HepG2 (cell line): ENCODE results near the gene PMM2. TPM values are rescaled to one million over a fixed set of nuclear protein-coding genes. Genes with fewer than 3 reads are reported as not detected.
A peak's percentile ranks its signal among the peaks of the same experiment; 100 is the strongest.

ENCODE experiments used
- CCDC6 ChIP-seq: sonication (generic); formaldehyde crosslinking; IDR thresholded peaks from 2 replicates; pipeline ENCODE4 v1.8.1; 2022; ENCODE audit warnings: mild to moderate bottlenecking, missing genetic modification reagents, moderate library complexity
- CHCHD3 ChIP-seq: sonication (generic); formaldehyde crosslinking; IDR thresholded peaks from 2 replicates; pipeline ENCODE4 v1.8.0; 2022; ENCODE audit warnings: mild to moderate bottlenecking, missing genetic modification reagents, moderate library complexity
- GTF3A ChIP-seq: sonication (generic); formaldehyde crosslinking; conservative IDR thresholded peaks from 2 replicates; pipeline ENCODE4 v1.4.0; 2020; ENCODE audit warnings: mild to moderate bottlenecking, missing genetic modification reagents
- JARID2 ChIP-seq: sonication (generic); formaldehyde crosslinking; IDR thresholded peaks from 2 replicates; pipeline ENCODE4 v1.8.1; 2023; ENCODE audit warnings: missing genetic modification reagents, inconsistent platforms; ENCODE audit not compliant: insufficient replicate concordance
- KDM1A ChIP-seq: IDR thresholded peaks from 2 replicates; pipeline ENCODE4 v1.6.1; 2016; ENCODE audit warnings: missing compliant biosample characterization
- MATR3 ChIP-seq: sonication (generic); formaldehyde crosslinking; IDR thresholded peaks from 2 replicates; pipeline ENCODE4 v1.4.0; 2020; ENCODE audit warnings: missing genetic modification reagents
- NFE2L1 ChIP-seq: sonication (generic); formaldehyde crosslinking; IDR thresholded peaks from 2 replicates; pipeline ENCODE4 v1.4.0; 2020; ENCODE audit warnings: missing genetic modification reagents, mild to moderate bottlenecking, borderline replicate concordance
- PRPF4 ChIP-seq: fragments of 200-400 bp; formaldehyde crosslinking; IDR thresholded peaks from 2 replicates; pipeline ENCODE4 v1.6.1; 2016; ENCODE audit warnings: low read length, low read depth; ENCODE audit not compliant: poor library complexity, severe bottlenecking
- SIX1 ChIP-seq: sonication (generic); formaldehyde crosslinking; IDR thresholded peaks from 2 replicates; pipeline ENCODE4 v1.4.0; 2020; ENCODE audit warnings: missing genetic modification reagents, borderline replicate concordance
- SMAD1 ChIP-seq: sonication (generic); formaldehyde crosslinking; IDR thresholded peaks from 2 replicates; pipeline ENCODE4 v1.4.0; 2020; ENCODE audit warnings: missing genetic modification reagents, low read depth, mild to moderate bottlenecking, borderline replicate concordance
- SMAD3 ChIP-seq: sonication (generic); formaldehyde crosslinking; IDR thresholded peaks from 2 replicates; pipeline ENCODE4 v1.4.0; 2020; ENCODE audit warnings: missing genetic modification reagents
- TGIF2 ChIP-seq: IDR thresholded peaks from 2 replicates; pipeline ENCODE4 v1.6.1; 2016; ENCODE audit warnings: control low read depth, missing compliant biosample characterization
- ZEB1 ChIP-seq: IDR thresholded peaks from 2 replicates; pipeline ENCODE4 v1.6.1; 2012; ENCODE audit warnings: mild to moderate bottlenecking, low read depth, inconsistent platforms; ENCODE audit not compliant: insufficient replicate concordance
- ZNF607 ChIP-seq: sonication (generic); formaldehyde crosslinking; IDR thresholded peaks from 2 replicates; pipeline ENCODE4 v1.5.1; 2020; ENCODE audit warnings: missing genetic modification reagents, mild to moderate bottlenecking, borderline replicate concordance
- polyA plus RNA-seq, 8 experiments: library from polyadenylated mRNA; depleted of rRNA in 3 of 8; stranded (reverse) in 7 of 8; unstranded in 1 of 8; fragments of >200 nt; fragmentation: Illumina TruSeq in 4 of 8; extraction: Trizol in 4 of 8; gene quantifications; 2 replicates each; pipeline versions ENCODE4 v1.2.1 to v1.2.3, GENCODE V29; 2011 to 2016; ENCODE audit warnings: low read depth in 4 of 8, missing spikeins in 1 of 8, mixed read lengths in 1 of 8; ENCODE audit not compliant: insufficient read depth in 1 of 8
- total RNA-seq, 5 experiments: library from RNA; depleted of rRNA; stranded (reverse); fragments of >200 nt; fragmentation: Illumina TruSeq; extraction: Trizol; gene quantifications; 2 replicates each; pipeline ENCODE4 v1.2.3, GENCODE V29; 2016; ENCODE audit warnings: low read depth in 1 of 5
- TF ChIP-seq, protein P1 (sequence below): sonication (generic); formaldehyde crosslinking; IDR thresholded peaks from 2 replicates; pipeline ENCODE4 v1.9.0; 2021; ENCODE audit warnings: missing genetic modification reagents, borderline replicate concordance
- TF ChIP-seq, protein P2 (sequence below): sonication (generic); formaldehyde crosslinking; IDR thresholded peaks from 2 replicates; pipeline ENCODE4 v1.5.1; 2020; ENCODE audit warnings: mild to moderate bottlenecking, missing genetic modification reagents, borderline replicate concordance
- TF ChIP-seq, protein P3 (sequence below): IDR thresholded peaks from 2 replicates; pipeline ENCODE4 v1.6.1; 2016; ENCODE audit warnings: low read depth, missing genetic modification reagents, missing compliant biosample characterization
- TF ChIP-seq, protein P4 (sequence below): sonication (generic); formaldehyde crosslinking; IDR thresholded peaks from 2 replicates; pipeline ENCODE4 v1.8.0; 2022; ENCODE audit warnings: missing genetic modification reagents, low read depth, mild to moderate bottlenecking, borderline replicate concordance
- TF ChIP-seq, protein P5 (sequence below): sonication (generic); formaldehyde crosslinking; IDR thresholded peaks from 2 replicates; pipeline ENCODE4 v1.5.0; 2020; ENCODE audit warnings: missing genetic modification reagents, mild to moderate bottlenecking, borderline replicate concordance

Gene PMM2
- total and polyA plus RNA-seq, 2 of the 13 experiments (the other 11 are each of a cell fraction or from before 2014, with no cell fraction given), result 52.2 to 93.7 TPM

DNA sequence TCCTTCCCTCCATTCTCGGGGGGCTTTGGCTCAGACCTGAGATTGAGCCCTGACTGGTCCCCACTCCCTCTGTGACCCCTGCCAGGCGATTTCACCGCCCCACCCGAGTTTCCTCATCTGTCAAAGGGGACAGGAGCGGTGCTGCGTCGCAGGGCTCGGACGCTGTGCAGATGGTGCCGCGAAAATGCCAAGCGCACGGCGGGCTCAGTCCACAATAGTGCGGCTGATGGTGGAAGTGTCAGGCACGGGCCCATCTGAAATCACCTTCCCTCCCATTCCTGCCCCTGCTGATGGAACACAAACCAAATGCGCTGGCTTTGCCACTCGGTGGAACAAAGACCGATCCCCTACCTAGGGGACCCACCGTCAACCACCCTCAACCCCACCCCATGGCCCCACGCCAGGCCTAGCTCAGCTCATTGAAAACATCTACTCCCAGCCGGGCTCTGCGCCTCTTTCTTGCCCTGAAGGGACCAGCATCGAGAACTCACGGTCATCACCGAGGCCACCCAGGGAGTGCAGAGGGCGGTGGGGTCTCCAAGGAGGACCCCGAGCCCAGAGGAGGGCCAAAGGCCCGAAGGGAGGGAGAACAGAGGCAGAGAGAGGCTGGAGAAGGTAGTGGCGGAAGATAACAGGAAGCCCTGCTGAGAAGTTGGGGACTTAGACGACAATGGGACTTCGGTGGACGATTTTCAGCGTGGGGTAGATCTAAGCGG, 69.7 kb downstream of the PMM2 start (continued):
- TF ChIP-seq, protein P1, sequence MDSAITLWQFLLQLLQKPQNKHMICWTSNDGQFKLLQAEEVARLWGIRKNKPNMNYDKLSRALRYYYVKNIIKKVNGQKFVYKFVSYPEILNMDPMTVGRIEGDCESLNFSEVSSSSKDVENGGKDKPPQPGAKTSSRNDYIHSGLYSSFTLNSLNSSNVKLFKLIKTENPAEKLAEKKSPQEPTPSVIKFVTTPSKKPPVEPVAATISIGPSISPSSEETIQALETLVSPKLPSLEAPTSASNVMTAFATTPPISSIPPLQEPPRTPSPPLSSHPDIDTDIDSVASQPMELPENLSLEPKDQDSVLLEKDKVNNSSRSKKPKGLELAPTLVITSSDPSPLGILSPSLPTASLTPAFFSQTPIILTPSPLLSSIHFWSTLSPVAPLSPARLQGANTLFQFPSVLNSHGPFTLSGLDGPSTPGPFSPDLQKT (CRISPR knock-in tag), result no peak
- no peak for TF ChIP-seq SIX1 (CRISPR knock-in tag)
- peak; percentile 49; the same call in 1 of the 2 replicates for TF ChIP-seq NFE2L1 (CRISPR knock-in tag)
- TF ChIP-seq TGIF2 (CRISPR knock-in tag), result peak; percentile 3
- TF ChIP-seq SMAD3 (CRISPR knock-in tag), result no peak
- no peak for TF ChIP-seq CCDC6
- 0 out of 2 replicates have a peak, but pooled peaks have one; percentile 23 for TF ChIP-seq ZNF607 (CRISPR knock-in tag)
- TF ChIP-seq PRPF4, result no peak
- TF ChIP-seq, protein P2, sequence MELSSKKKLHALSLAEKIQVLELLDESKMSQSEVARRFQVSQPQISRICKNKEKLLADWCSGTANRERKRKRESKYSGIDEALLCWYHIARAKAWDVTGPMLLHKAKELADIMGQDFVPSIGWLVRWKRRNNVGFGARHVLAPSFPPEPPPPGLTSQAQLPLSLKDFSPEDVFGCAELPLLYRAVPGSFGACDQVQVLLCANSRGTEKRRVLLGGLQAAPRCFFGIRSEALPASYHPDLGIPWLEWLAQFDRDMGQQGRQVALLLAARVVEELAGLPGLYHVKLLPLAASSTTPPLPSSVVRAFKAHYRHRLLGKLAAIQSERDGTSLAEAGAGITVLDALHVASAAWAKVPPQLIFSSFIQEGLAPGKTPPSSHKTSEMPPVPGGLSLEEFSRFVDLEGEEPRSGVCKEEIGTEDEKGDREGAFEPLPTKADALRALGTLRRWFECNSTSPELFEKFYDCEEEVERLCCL, result 0 out of 2 replicates have a peak, but pooled peaks have one; percentile 27
- no peak; the same call in 1 of the 2 replicates for TF ChIP-seq GTF3A (CRISPR knock-in tag)
- no peak for TF ChIP-seq CHCHD3
- no peak for TF ChIP-seq SMAD1 (CRISPR knock-in tag)
- TF ChIP-seq, protein P3, sequence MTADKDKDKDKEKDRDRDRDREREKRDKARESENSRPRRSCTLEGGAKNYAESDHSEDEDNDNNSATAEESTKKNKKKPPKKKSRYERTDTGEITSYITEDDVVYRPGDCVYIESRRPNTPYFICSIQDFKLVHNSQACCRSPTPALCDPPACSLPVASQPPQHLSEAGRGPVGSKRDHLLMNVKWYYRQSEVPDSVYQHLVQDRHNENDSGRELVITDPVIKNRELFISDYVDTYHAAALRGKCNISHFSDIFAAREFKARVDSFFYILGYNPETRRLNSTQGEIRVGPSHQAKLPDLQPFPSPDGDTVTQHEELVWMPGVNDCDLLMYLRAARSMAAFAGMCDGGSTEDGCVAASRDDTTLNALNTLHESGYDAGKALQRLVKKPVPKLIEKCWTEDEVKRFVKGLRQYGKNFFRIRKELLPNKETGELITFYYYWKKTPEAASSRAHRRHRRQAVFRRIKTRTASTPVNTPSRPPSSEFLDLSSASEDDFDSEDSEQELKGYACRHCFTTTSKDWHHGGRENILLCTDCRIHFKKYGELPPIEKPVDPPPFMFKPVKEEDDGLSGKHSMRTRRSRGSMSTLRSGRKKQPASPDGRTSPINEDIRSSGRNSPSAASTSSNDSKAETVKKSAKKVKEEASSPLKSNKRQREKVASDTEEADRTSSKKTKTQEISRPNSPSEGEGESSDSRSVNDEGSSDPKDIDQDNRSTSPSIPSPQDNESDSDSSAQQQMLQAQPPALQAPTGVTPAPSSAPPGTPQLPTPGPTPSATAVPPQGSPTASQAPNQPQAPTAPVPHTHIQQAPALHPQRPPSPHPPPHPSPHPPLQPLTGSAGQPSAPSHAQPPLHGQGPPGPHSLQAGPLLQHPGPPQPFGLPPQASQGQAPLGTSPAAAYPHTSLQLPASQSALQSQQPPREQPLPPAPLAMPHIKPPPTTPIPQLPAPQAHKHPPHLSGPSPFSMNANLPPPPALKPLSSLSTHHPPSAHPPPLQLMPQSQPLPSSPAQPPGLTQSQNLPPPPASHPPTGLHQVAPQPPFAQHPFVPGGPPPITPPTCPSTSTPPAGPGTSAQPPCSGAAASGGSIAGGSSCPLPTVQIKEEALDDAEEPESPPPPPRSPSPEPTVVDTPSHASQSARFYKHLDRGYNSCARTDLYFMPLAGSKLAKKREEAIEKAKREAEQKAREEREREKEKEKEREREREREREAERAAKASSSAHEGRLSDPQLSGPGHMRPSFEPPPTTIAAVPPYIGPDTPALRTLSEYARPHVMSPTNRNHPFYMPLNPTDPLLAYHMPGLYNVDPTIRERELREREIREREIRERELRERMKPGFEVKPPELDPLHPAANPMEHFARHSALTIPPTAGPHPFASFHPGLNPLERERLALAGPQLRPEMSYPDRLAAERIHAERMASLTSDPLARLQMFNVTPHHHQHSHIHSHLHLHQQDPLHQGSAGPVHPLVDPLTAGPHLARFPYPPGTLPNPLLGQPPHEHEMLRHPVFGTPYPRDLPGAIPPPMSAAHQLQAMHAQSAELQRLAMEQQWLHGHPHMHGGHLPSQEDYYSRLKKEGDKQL (CRISPR knock-in tag), result no peak
- TF ChIP-seq, protein P4, sequence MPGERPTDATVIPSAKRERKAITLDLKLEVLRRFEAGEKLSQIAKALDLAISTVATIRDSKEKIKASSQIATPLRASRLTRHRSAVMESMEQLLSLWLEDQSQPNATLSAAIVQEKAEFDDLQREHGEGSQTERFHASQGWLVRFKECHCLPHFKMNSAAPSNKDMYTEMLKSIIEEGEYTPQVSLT, result no peak
- no peak for TF ChIP-seq JARID2 (CRISPR knock-in tag)
- TF ChIP-seq, protein P5, sequence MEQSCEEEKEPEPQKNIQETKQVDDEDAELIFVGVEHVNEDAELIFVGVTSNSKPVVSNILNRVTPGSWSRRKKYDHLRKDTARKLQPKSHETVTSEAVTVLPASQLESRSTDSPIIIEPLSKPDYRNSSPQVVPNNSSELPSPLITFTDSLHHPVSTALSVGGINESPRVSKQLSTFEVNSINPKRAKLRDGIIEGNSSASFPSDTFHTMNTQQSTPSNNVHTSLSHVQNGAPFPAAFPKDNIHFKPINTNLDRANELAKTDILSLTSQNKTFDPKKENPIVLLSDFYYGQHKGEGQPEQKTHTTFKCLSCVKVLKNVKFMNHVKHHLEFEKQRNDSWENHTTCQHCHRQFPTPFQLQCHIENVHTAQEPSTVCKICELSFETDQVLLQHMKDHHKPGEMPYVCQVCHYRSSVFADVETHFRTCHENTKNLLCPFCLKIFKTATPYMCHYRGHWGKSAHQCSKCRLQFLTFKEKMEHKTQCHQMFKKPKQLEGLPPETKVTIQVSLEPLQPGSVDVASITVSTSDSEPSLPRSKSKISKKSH (CRISPR knock-in tag), result no peak; the same call in 1 of the 2 replicates
- no peak for TF ChIP-seq ZEB1
- TF ChIP-seq KDM1A (CRISPR knock-in tag), result no peak
- no peak for TF ChIP-seq MATR3
